GM12891 (cell line): ENCODE results near the gene MAMDC2.

Experiments used
- POLR2A ChIP-seq: IDR thresholded peaks from 2 replicates; pipeline ENCODE4 v1.6.1; 2011; ENCODE audit warnings: low read depth, low read length, control low read depth
- POLR2AphosphoS5 ChIP-seq: IDR thresholded peaks from 2 replicates; pipeline ENCODE4 v1.6.1; 2011; ENCODE audit warnings: low read depth, low read length, control low read depth

DNA sequence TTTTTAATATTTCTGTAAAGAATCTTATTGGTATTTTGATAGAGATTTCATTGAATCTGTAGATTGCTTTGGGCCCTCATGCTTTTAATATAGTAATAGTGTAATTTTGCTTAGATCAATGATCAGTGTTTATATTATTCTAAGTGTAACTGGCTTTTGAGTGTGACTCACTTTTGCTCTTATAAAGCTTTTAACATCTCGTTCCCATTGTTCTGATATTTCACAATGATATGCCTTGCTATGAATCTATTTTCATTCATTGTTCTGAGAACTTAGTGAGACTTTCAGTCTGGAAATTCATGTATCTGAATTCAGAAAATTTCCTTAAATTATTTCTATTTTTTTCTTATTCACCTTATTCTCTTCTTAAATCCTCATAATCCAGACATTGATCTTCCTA, 13.5 kb upstream of the MAMDC2 start:
- no peak for TF ChIP-seq POLR2A
- TF ChIP-seq POLR2AphosphoS5 = no peak
